HG03469 (cell line): ENCODE results near the gene ZMIZ2.
A peak's percentile ranks its signal among the peaks of the same experiment; 100 is the strongest.
"Not testable (repeated sequence)": the region's sequence is repeated elsewhere in the genome, so short reads cannot be mapped to it uniquely, and the experiment has no call there.

Experiments used
- ATAC-seq: cut with Tn5 transposase; IDR thresholded peaks from one replicate; pipeline ENCODE4 v1.9.1; 2021; ENCODE audit warnings: mild to moderate bottlenecking, moderate library complexity, moderate number of reproducible peaks; ENCODE audit not compliant: unreplicated experiment

ZMIZ2 gene

GRCh38 chr7:44771358-44771757 is 22.7 kb downstream of the ZMIZ2 start:
- ATAC-seq: no peak

GRCh38 chr7:44772440-44772839 is 23.8 kb downstream of the ZMIZ2 start:
- ATAC-seq: no peak

GRCh38 chr7:44772867-44773266 is 24.2 kb downstream of the ZMIZ2 start:
- no peak for ATAC-seq

- ATAC-seq: not testable (repeated sequence)
These were observed 25.8 kb downstream of the ZMIZ2 start for GRCh38 chr7:44774486-44774885.

- no peak for ATAC-seq
These were observed 26.9 kb downstream of the ZMIZ2 start for GRCh38 chr7:44775383-44776107.

GRCh38 chr7:44776211-44776610 is 27.6 kb downstream of the ZMIZ2 start:
- ATAC-seq: no peak

GRCh38 chr7:44782460-44782859 is 33.8 kb downstream of the ZMIZ2 start:
- ATAC-seq: no peak

- ATAC-seq: no peak
These were observed 34.8 kb downstream of the ZMIZ2 start for GRCh38 chr7:44783407-44783806.

- no peak for ATAC-seq
These were observed 35.7 kb downstream of the ZMIZ2 start for GRCh38 chr7:44784364-44784763.

- ATAC-seq: not testable (repeated sequence)
These were observed 36.6 kb downstream of the ZMIZ2 start for GRCh38 chr7:44785218-44785617.

- no peak for ATAC-seq
These were observed 38.4 kb downstream of the ZMIZ2 start for GRCh38 chr7:44787041-44787440.

- ATAC-seq: no peak
These were observed 39.1 kb downstream of the ZMIZ2 start for GRCh38 chr7:44787762-44788161.

- ATAC-seq: no peak
These were observed 41.3 kb downstream of the ZMIZ2 start for GRCh38 chr7:44789990-44790389.

GRCh38 chr7:44791278-44792219 is 42.9 kb downstream of the ZMIZ2 start:
- ATAC-seq: no peak

GRCh38 chr7:44793919-44794318 is 45.3 kb downstream of the ZMIZ2 start:
- no peak for ATAC-seq

- ATAC-seq: no peak
These were observed 45.7 kb downstream of the ZMIZ2 start for GRCh38 chr7:44794331-44794730.

GRCh38 chr7:44796034-44796503 is 47.4 kb downstream of the ZMIZ2 start:
- ATAC-seq: peak; percentile 9

GRCh38 chr7:44796504-44797328 is 48.1 kb downstream of the ZMIZ2 start, which contains the start of gene PPIA:
Gene PPIA (plus strand): TSS chr7:44796681. CDS start chr7:44796725, 44 bp downstream.
- peak; percentile 86 for ATAC-seq

- ATAC-seq: no peak
These were observed 48.9 kb downstream of the ZMIZ2 start for GRCh38 chr7:44797329-44798258.
